ENCODE measurements around the gene TOLLIP.

The TOLLIP gene

DNA sequence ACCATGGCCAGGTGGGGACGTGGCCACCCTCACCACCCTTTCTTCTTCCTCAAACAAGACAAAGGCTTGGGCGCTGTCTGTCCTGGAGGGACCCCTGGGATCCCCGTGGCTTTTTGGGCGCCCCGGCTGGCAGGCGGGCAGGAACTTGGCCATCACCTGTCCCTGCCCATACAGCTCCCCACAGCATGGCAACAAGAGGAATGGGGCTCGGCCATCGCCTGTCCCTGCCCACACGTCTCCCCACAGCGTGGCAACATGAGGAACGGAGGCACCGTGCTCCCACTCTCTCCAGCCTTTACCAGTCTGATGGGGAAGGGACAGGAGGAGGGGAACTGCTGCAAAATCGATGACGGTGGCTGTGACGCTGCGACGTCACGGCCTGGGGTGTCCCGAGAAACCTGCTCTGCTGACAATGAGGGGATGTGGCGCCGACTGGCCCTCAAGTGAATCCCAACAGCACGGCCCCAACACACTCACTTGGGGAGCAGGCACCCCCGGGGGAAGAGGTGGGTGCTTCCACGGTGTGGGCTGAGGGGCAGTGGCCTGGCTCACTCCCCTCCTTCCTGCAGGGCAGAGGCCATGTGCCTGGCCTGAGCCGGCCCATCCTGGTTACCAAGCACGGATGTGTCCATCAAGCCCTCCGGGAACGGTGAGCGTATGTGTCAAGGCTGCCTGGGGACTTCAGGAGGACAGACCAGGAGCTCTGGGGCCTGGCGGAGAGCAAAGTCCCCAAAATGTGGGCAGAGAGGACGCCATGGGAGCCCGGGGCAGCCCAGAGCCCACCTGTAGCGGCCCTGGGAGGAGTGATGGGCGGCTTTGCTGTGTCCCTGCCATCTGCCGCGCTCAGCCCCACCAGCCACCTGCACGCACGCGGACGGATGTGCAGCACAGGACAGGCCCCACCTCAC lies 30.4 kb downstream of the TOLLIP start:
- no peak for TF ChIP-seq JUND (IDR thresholded peaks at IDR 0.05; ENCODE audit: low read depth)
- DNase-seq (ENCODE audit: low read depth in 1 of 2, low spot score in 1 of 2), result no peak
- in situ Hi-C loops (cut with HindIII; ENCODE audit: low pct_unique_long_range_greater_than_20kb, low sequenced_read_pairs), result no loop called here

DNA sequence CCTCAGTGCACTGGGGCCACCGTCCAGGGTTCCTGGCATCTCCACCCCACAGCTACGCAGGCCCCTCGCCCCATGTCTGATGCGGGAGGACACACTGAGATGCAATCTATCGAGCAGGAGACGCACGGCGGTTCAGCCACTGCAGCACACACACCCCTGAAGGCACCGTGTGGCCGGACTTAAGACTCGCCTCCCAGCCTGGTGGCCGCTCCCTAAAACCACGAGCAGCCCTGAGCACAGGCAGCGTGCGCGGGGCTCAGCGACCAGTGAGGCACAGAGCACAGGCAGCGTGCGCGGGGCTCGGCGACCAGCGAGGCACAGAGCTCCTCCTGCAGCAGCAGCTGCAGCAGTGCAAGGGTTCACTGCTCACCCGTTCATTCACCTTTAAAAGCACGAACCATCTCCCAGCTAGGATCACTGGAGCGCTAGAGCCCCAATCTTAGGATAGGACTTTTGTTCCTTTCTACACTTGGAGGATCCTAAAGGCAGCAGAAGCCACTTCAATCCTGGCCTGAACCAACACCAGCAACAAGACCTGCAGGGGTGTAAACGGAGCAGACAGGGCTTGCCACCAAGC lies 31.4 kb downstream of the TOLLIP start:
- no peak for DNase-seq (ENCODE audit: low read depth in 1 of 2, low spot score in 1 of 2)
- in situ Hi-C loops (cut with HindIII; ENCODE audit: low pct_unique_long_range_greater_than_20kb, low sequenced_read_pairs), result no loop called here
- no peak for TF ChIP-seq JUND (IDR thresholded peaks at IDR 0.05; ENCODE audit: low read depth)

DNA sequence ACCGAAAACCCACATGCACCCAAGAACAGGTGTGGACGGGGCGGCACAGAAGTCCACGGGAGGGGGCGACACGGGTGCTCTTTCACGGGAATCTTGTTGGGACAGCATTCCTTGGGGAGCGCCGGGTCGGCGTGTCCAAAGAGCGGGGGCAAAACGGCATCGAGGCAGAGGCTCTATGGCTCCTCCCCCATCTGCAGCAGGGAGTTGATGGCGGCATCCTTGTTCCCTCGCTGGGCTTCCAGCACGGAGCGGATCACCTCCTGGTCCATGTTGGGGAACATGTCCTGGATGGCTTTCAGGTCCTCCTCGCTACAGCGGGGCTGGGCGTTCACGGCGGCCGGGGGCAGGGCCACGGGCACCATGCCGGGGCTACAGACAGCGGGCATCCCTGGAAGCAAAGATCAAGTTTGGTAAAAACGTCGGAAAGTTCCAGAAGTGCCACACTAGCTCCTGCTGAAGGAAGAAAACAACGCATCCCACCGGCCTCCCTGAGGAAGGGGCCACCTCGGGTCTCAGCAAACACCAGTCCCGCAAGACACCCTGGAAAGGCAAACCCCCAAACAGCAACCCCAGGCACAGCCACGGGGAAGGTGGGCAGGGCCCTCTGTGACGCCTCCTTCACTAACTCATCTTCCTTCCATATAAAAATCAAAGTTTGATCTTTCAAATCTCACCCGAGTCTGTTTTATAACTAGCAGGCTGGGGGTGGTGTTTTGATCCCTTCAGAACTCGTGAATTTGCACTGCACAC lies 32.4 kb downstream of the TOLLIP start:
- in situ Hi-C loops (cut with HindIII; ENCODE audit: low pct_unique_long_range_greater_than_20kb, low sequenced_read_pairs), result no loop called here
- TF ChIP-seq JUND (IDR thresholded peaks at IDR 0.05; ENCODE audit: low read depth), result no peak
- DNase-seq (ENCODE audit: low read depth in 1 of 2, low spot score in 1 of 2), result no peak

DNA sequence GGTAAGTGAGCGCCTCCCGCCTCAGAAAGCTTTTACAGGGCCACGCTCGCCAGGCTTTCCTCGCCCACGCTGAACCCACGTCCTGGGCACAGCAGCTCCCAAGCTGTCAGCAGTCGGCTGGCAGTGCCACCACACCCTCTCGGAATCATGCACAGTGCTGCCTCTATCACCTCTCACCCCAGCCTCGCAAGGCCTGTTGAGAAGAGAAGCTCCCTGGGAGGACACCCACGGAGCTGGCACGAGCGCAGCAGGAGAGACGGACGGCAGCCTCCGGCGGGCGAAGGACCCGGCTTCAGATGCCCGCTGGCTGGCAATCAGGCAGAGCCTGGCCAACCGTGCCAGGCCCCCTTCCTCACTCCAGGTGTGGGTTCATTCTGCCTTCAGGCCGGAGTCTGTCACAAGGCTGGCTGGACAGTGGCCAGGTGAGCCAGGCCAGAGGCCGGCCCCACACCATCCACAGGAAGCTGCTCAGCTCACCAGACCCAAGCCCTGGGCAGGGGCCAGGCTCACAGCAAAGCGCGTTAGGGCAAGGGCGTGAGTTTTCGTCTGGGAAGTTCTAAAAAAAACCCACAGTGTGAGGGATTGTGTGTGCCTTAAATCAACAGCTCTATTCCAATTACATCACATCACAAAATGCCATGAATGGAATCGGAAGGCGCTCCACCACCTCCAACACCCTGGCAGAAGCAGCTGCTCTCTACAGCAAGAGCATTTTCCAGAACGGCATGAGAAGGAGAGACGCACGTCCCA lies 33.2 kb downstream of the TOLLIP start:
- no peak for TF ChIP-seq JUND (IDR thresholded peaks at IDR 0.05; ENCODE audit: low read depth)
- in situ Hi-C loops (cut with HindIII; ENCODE audit: low pct_unique_long_range_greater_than_20kb, low sequenced_read_pairs), result no loop called here
- no peak for DNase-seq (ENCODE audit: low read depth in 1 of 2, low spot score in 1 of 2)

DNA sequence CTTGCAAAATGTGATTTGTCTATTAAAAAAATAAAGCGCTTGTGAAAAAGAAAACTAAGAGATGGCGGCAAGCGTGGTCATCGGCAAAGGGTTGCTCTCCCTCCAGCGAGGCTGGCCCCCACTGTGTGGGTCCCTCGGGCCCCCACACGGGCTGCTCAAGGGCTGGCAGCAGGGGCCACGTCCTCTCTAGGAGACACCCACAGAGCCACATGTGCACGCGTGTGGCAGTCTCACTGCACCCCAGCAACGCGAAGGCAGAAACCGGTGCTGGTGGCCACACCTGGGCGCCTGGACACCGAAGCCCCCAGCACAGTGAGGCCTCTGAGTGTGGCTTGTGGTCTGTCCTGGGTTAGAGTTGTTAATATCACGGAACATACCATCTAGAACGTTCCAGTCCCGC lies 34.4 kb downstream of the TOLLIP start:
- TF ChIP-seq JUND (IDR thresholded peaks at IDR 0.05; ENCODE audit: low read depth), result no peak
- no peak for DNase-seq (ENCODE audit: low read depth in 1 of 2, low spot score in 1 of 2)
- in situ Hi-C loops (cut with HindIII; ENCODE audit: low pct_unique_long_range_greater_than_20kb, low sequenced_read_pairs), result no loop called here

DNA sequence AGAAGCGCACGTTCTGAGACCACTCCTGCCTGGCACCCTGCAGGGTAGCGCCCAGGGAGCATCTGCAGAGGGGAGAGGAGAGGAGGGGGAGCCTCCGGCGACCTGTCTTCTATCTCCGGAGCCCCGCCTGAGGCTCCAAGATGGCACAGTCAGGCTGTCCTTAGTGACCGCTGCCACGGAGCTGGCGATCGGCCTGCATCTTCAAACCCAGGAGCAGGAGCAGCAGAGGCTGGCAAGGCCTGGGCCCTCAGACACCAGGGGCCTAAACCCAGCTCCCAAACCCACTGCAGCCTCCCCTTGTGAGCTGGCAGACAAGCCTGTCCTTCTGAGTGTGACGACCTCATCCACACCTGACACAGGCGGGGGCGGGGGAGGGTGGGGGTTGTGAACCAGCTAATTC lies 34.9 kb downstream of the TOLLIP start:
- no peak for TF ChIP-seq JUND (IDR thresholded peaks at IDR 0.05; ENCODE audit: low read depth)
- no peak for DNase-seq (ENCODE audit: low read depth in 1 of 2, low spot score in 1 of 2)
- in situ Hi-C loops (cut with HindIII; ENCODE audit: low pct_unique_long_range_greater_than_20kb, low sequenced_read_pairs), result no loop called here

DNA sequence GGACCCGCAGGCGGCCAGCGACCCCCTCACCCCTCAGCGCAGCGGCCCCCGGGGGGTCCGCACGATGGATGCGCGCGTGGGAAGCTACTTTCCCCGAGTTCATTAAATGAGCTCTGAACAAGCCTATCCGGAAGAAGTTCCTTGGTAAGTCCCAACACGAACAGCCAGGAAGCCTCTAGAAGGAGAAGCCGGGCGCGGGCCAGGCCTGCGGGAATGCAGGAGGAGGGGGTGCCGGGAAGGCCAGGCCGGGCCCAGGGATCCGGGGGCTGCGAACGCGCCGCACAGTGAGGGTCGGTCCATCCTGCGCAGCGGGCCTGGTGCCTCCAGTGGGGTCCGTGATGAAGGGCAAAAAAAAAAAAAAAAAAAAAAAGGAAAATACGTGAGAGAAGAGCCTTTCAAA lies 36.9 kb downstream of the TOLLIP start:
- no peak for TF ChIP-seq JUND (IDR thresholded peaks at IDR 0.05; ENCODE audit: low read depth)
- DNase-seq (ENCODE audit: low read depth in 1 of 2, low spot score in 1 of 2), result no peak
- in situ Hi-C loops (cut with HindIII; ENCODE audit: low pct_unique_long_range_greater_than_20kb, low sequenced_read_pairs), result no loop called here

DNA sequence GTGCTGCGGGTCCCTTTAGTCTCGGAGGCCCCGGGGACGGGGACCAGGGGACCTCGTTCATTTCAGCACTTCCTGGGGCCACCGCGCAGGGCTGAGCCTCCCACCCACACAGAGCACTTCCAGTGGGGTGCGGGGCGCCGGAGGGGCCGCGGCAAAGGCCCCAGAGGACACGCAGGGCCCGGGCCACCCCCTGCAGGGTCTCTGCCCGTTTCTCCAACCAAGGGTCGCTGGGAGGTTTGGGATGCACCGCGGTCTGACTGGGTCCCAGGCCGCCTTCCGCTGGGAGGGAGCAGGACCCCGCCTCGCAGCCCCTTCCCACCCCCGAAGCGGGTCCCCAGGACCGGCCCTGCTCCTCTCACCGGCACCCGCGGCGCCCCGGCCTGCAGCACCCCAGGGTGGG lies 37.5 kb downstream of the TOLLIP start:
- no peak for TF ChIP-seq JUND (IDR thresholded peaks at IDR 0.05; ENCODE audit: low read depth)
- in situ Hi-C loops (cut with HindIII; ENCODE audit: low pct_unique_long_range_greater_than_20kb, low sequenced_read_pairs), result no loop called here
- no peak for DNase-seq (ENCODE audit: low read depth in 1 of 2, low spot score in 1 of 2)

DNA sequence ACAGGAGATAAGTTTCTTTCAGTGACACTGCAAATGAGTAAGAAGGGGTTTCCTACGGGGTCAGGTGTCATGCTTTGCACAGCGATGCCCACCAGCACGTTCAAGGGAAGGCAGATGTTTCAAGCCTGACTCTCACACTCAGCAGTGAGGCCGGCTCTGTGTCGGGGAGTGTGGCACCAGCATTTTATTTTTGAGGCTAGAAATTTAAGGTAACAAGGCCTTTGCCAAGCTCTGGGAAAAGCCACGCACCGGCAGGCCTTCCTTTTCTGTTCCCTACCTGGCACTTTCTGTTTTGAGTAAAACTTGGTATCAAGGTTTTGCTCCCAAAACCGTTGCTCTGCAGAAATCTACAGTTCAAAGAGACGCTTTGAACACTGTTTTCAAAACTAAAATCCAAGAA lies 38.0 kb downstream of the TOLLIP start:
- no peak for TF ChIP-seq JUND (IDR thresholded peaks at IDR 0.05; ENCODE audit: low read depth)
- DNase-seq (ENCODE audit: low read depth in 1 of 2, low spot score in 1 of 2), result no peak
- in situ Hi-C loops (cut with HindIII; ENCODE audit: low pct_unique_long_range_greater_than_20kb, low sequenced_read_pairs), result no loop called here

DNA sequence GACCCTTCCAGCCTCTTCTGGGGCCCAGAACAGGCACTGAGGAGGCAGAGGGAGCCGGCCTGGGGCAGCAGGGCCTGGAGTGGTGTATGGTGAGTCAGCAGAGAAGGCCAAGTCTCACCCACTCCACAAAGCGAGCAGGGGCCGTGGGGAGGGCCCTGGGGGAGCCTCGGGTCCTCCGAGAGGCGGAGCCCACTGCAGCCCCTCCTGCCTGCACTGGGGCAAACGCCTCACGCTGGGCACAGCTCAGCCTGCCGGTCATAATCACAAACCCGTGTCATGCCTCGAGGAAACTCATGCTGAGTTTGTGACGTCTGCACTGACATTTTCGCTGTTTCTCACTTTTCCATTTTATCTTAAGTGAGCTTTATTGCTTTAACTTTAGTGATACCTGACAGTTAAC lies 38.4 kb downstream of the TOLLIP start:
- in situ Hi-C loops (cut with HindIII; ENCODE audit: low pct_unique_long_range_greater_than_20kb, low sequenced_read_pairs), result no loop called here
- no peak for TF ChIP-seq JUND (IDR thresholded peaks at IDR 0.05; ENCODE audit: low read depth)
- DNase-seq (ENCODE audit: low read depth in 1 of 2, low spot score in 1 of 2), result no peak

DNA sequence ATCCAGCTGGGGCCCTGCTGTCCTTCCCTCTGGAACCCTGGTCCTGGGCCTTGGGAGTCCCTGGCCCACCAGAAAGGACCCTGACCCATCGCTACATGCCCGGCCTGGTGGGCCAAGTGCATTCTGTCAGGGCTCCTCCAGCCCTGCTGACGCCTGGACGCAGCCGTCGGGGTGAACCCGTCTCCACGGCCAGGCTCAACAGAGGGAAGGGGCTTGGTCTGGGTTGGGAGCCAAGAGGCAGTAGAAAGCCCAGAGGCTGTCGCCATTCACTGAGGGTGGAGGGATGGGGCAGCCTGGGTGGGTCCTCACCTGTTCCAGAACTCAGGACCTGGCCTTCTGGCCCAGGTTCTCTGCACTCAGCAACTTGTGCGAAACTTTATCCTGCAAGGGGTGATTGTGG lies 39.0 kb downstream of the TOLLIP start:
- in situ Hi-C loops (cut with HindIII; ENCODE audit: low pct_unique_long_range_greater_than_20kb, low sequenced_read_pairs), result no loop called here
- DNase-seq (ENCODE audit: low read depth in 1 of 2, low spot score in 1 of 2), result no peak
- no peak for TF ChIP-seq JUND (IDR thresholded peaks at IDR 0.05; ENCODE audit: low read depth)

DNA sequence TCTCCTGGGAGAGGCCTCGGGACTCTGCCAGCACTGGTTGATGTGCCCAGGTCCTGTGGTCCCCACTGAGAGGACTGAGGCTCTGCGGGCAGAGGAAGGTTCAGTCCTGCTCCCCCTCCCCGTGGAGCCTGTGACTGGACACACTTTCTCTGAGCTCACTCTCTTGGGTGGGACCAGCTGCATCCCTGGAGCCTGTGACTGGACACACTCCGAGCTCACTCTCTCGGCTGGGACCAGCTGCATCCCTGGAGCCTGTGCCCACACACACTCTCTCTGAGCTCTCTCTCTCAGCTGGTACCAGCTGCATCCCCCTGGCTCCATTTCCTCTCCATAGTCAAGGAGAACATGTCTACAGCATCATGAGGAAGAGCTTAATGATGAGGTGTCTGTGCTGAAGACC lies 39.5 kb downstream of the TOLLIP start:
- DNase-seq (ENCODE audit: low read depth in 1 of 2, low spot score in 1 of 2), result no peak
- in situ Hi-C loops (cut with HindIII; ENCODE audit: low pct_unique_long_range_greater_than_20kb, low sequenced_read_pairs), result no loop called here

More for the DNA sequence above, 39.5 kb downstream of the TOLLIP start:
- TF ChIP-seq JUND (IDR thresholded peaks at IDR 0.05; ENCODE audit: low read depth), result no peak
